Activated T-cell treated with anti-CD3 and anti-CD28 coated beads, Interleukin-2, amount 50 U/mL, for 48 hours (primary cell): ENCODE measurements around the gene TBX18.
A peak's percentile ranks its signal among the peaks of the same experiment; 100 is the strongest.

ENCODE experiments used
- DNase-seq, 2 experiments: peaks; one replicate each; pipeline ENCODE4 v3.0.0-alpha.2; 2020

The TBX18 gene

GRCh38 chr6:84772428-84773132 is 8.2 kb upstream of the TBX18 start:
- DNase-seq: no peak

- no peak for DNase-seq
These were observed 7.5 kb upstream of the TBX18 start for GRCh38 chr6:84771756-84772356.

GRCh38 chr6:84771125-84771755 is 6.8 kb upstream of the TBX18 start:
- DNase-seq: no peak

GRCh38 chr6:84770521-84770920 is 6.1 kb upstream of the TBX18 start:
- DNase-seq: no peak

GRCh38 chr6:84769306-84769705 is 4.9 kb upstream of the TBX18 start:
- no peak for DNase-seq

GRCh38 chr6:84768442-84769174 is 4.2 kb upstream of the TBX18 start:
- no peak for DNase-seq

GRCh38 chr6:84767526-84768201 is 3.3 kb upstream of the TBX18 start:
- DNase-seq: no peak

- DNase-seq: no peak
These were observed 2.6 kb upstream of the TBX18 start for GRCh38 chr6:84766799-84767525.

- no peak for DNase-seq
These were observed 1.9 kb upstream of the TBX18 start for GRCh38 chr6:84766118-84766798.

GRCh38 chr6:84763886-84764331 is 489 bp downstream of the TBX18 start:
- no peak for DNase-seq

GRCh38 chr6:84763003-84763885 is 1.2 kb downstream of the TBX18 start:
- DNase-seq: peak in 1 of 2 experiments; percentile 24

- DNase-seq: no peak
These were observed 2.0 kb downstream of the TBX18 start for GRCh38 chr6:84762220-84763002.

- no peak for DNase-seq
These were observed 5.9 kb downstream of the TBX18 start for GRCh38 chr6:84758486-84758885.

- DNase-seq: no peak
These were observed 7.5 kb downstream of the TBX18 start for GRCh38 chr6:84756877-84757276.

GRCh38 chr6:84756466-84756865 is 7.9 kb downstream of the TBX18 start:
- no peak for DNase-seq

- DNase-seq: no peak
These were observed 11.2 kb downstream of the TBX18 start for GRCh38 chr6:84753173-84753572.

- DNase-seq: no peak
These were observed 12.1 kb downstream of the TBX18 start for GRCh38 chr6:84752118-84752850.

GRCh38 chr6:84749181-84749580 is 15.2 kb downstream of the TBX18 start:
- DNase-seq: no peak

GRCh38 chr6:84748376-84748775 is 16.0 kb downstream of the TBX18 start:
- DNase-seq: no peak
